Superior temporal gyrus (tissue), 1 donor: ENCODE data around the gene RUFY3.
"Not testable (repeated sequence)": the region's sequence is repeated elsewhere in the genome, so short reads cannot be mapped to it uniquely, and the experiment has no call there.

Experiments
- DNase-seq: peaks from one replicate; pipeline ENCODE4 v3.0.0-alpha.2; 2016; ENCODE audit errors: extremely low spot score

The RUFY3 gene

GRCh38 chr4:70721747-70722146, at the start of gene RUFY3:
RUFY3 (plus strand) TSS chr4:70721964; CDS start chr4:70722574, 610 bp downstream.
- DNase-seq: peak; percentile 96

- no peak for DNase-seq
Measured at GRCh38 chr4:70674191-70674590, 47.6 kb upstream of the RUFY3 start.

GRCh38 chr4:70674731-70675130, 47.0 kb upstream of the RUFY3 start:
- no peak for DNase-seq

GRCh38 chr4:70676554-70677090, 45.1 kb upstream of the RUFY3 start:
- no peak for DNase-seq

- DNase-seq: no peak
Measured at GRCh38 chr4:70678383-70678999, 43.3 kb upstream of the RUFY3 start.

GRCh38 chr4:70680934-70681333, 40.8 kb upstream of the RUFY3 start:
- no peak for DNase-seq

- no peak for DNase-seq
Measured at GRCh38 chr4:70681704-70682103, 40.1 kb upstream of the RUFY3 start.

- DNase-seq: not testable (repeated sequence)
Measured at GRCh38 chr4:70682142-70682541, 39.6 kb upstream of the RUFY3 start.

GRCh38 chr4:70687392-70687791, 34.4 kb upstream of the RUFY3 start:
- no peak for DNase-seq

GRCh38 chr4:70687821-70688794, 33.7 kb upstream of the RUFY3 start, which contains the start of gene UTP3:
UTP3 (plus strand) TSS chr4:70688532; CDS start chr4:70688678, 146 bp downstream.
- DNase-seq: peak; percentile 100

GRCh38 chr4:70688795-70689231, 33.0 kb upstream of the RUFY3 start:
- DNase-seq: no peak

GRCh38 chr4:70691661-70692060, 30.1 kb upstream of the RUFY3 start:
- no peak for DNase-seq

- DNase-seq: not testable (repeated sequence)
Measured at GRCh38 chr4:70694633-70695032, 27.1 kb upstream of the RUFY3 start.

- not testable (repeated sequence) for DNase-seq
Measured at GRCh38 chr4:70698435-70698834, 23.3 kb upstream of the RUFY3 start.

GRCh38 chr4:70700712-70701111, 21.1 kb upstream of the RUFY3 start:
- DNase-seq: no peak

- DNase-seq: no peak
Measured at GRCh38 chr4:70701271-70701670, 20.5 kb upstream of the RUFY3 start.

GRCh38 chr4:70702592-70702991, 19.2 kb upstream of the RUFY3 start:
- not testable (repeated sequence) for DNase-seq

GRCh38 chr4:70703619-70704214, 18.0 kb upstream of the RUFY3 start:
- peak; percentile 71 for DNase-seq

- no peak for DNase-seq
Measured at GRCh38 chr4:70704215-70704930, 17.4 kb upstream of the RUFY3 start.

GRCh38 chr4:70704931-70705182, 16.9 kb upstream of the RUFY3 start:
- no peak for DNase-seq

GRCh38 chr4:70705183-70706043, 16.4 kb upstream of the RUFY3 start:
- no peak for DNase-seq
